Activated naive CD8-positive, alpha-beta T cell treated with anti-CD3 and anti-CD28 coated beads for 36 hours (primary cell): ENCODE results near the gene SPTBN5. TPM values are rescaled to one million over a fixed set of nuclear protein-coding genes. Genes with fewer than 3 reads are reported as not detected.

ENCODE experiments used
- DNase-seq: peaks from one replicate; pipeline ENCODE4 v3.0.0; 2021
- H3K27ac Mint-ChIP-seq: one replicate; pipeline ENCODE4 v1.8.0; 2022; ENCODE audit warnings: mild to moderate bottlenecking, moderate library complexity, mixed read lengths
- H3K27me3 Mint-ChIP-seq: one replicate; pipeline ENCODE4 v1.8.0; 2022; ENCODE audit warnings: mild to moderate bottlenecking, mixed read lengths
- H3K36me3 Mint-ChIP-seq: one replicate; pipeline ENCODE4 v1.8.0; 2021; ENCODE audit warnings: mild to moderate bottlenecking, mixed read lengths
- H3K4me1 Mint-ChIP-seq: one replicate; pipeline ENCODE4 v1.8.0; 2021; ENCODE audit warnings: mixed read lengths
- H3K4me3 Mint-ChIP-seq: one replicate; pipeline ENCODE4 v1.8.0; 2022; ENCODE audit warnings: mild to moderate bottlenecking, moderate library complexity, mixed read lengths
- H3K9me3 Mint-ChIP-seq: one replicate; pipeline ENCODE4 v1.8.0; 2022; ENCODE audit warnings: mixed read lengths
- total RNA-seq, 2 experiments: library from RNA; stranded (reverse); gene quantifications; one replicate each; pipeline ENCODE4 v1.2.3, GENCODE V29; 2021

SPTBN5 gene
- total RNA-seq, 2 experiments from 2014 or later, result 0.19 to 0.30 TPM

GRCh38 chr15:41876007-41876406, 17.8 kb downstream of the SPTBN5 start:
- peaks cover 4% of the 10 kb centered on the region for H3K27me3 Mint-ChIP-seq
- H3K4me1 Mint-ChIP-seq, result no peaks in the 10 kb centered on the region
- no peaks in the 10 kb centered on the region for H3K9me3 Mint-ChIP-seq
- no peaks in the 10 kb centered on the region for H3K36me3 Mint-ChIP-seq
- DNase-seq, result no peak
- H3K27ac Mint-ChIP-seq, result no peak overlapping the region
- H3K4me3 Mint-ChIP-seq, result no peak overlapping the region

- Mint-ChIP-seq H3K9me3 (no peaks in the 10 kb centered on the region), H3K36me3 (no peaks in the 10 kb centered on the region), H3K4me3 (no peak overlapping the region), H3K27me3 (peaks cover 2% of the 10 kb centered on the region), H3K4me1 (peaks cover 4% of the 10 kb centered on the region), H3K27ac (no peak overlapping the region)
- no peak for DNase-seq
Observed at GRCh38 chr15:41874736-41875135, 19.1 kb downstream of the SPTBN5 start.

- Mint-ChIP-seq H3K27ac (no peak overlapping the region), H3K4me1 (peaks cover 4% of the 10 kb centered on the region), H3K4me3 (no peak overlapping the region), H3K9me3 (no peaks in the 10 kb centered on the region), H3K36me3 (no peaks in the 10 kb centered on the region), H3K27me3 (no peaks in the 10 kb centered on the region)
- DNase-seq, result no peak
Observed at GRCh38 chr15:41873711-41874110, 20.1 kb downstream of the SPTBN5 start.

- H3K27me3 Mint-ChIP-seq, result no peaks in the 10 kb centered on the region
- no peak for DNase-seq
- peaks cover 4% of the 10 kb centered on the region for H3K4me1 Mint-ChIP-seq
- no peaks in the 10 kb centered on the region for H3K9me3 Mint-ChIP-seq
- H3K4me3 Mint-ChIP-seq, result no peak overlapping the region
- H3K36me3 Mint-ChIP-seq, result no peaks in the 10 kb centered on the region
- H3K27ac Mint-ChIP-seq, result no peak overlapping the region
Observed at GRCh38 chr15:41872166-41872747, 21.6 kb downstream of the SPTBN5 start.

- H3K4me1 Mint-ChIP-seq, result peaks cover 4% of the 10 kb centered on the region
- no peak overlapping the region for H3K27ac Mint-ChIP-seq
- H3K27me3 Mint-ChIP-seq, result no peaks in the 10 kb centered on the region
- H3K4me3 Mint-ChIP-seq, result no peak overlapping the region
- no peak for DNase-seq
- H3K9me3 Mint-ChIP-seq, result no peaks in the 10 kb centered on the region
- H3K36me3 Mint-ChIP-seq, result no peaks in the 10 kb centered on the region
Observed at GRCh38 chr15:41871175-41871905, 22.5 kb downstream of the SPTBN5 start.

GRCh38 chr15:41870689-41871081, 23.2 kb downstream of the SPTBN5 start:
- no peaks in the 10 kb centered on the region for H3K27me3 Mint-ChIP-seq
- H3K9me3 Mint-ChIP-seq, result no peaks in the 10 kb centered on the region
- no peaks in the 10 kb centered on the region for H3K36me3 Mint-ChIP-seq
- peaks cover 4% of the 10 kb centered on the region for H3K4me1 Mint-ChIP-seq
- no peak overlapping the region for H3K4me3 Mint-ChIP-seq
- H3K27ac Mint-ChIP-seq, result peak overlapping the region; percentile 62
- peak; percentile 53 for DNase-seq

GRCh38 chr15:41869770-41870688, 23.8 kb downstream of the SPTBN5 start:
- no peaks in the 10 kb centered on the region for H3K27me3 Mint-ChIP-seq
- no peak for DNase-seq
- H3K4me3 Mint-ChIP-seq, result no peak overlapping the region
- H3K36me3 Mint-ChIP-seq, result no peaks in the 10 kb centered on the region
- H3K9me3 Mint-ChIP-seq, result no peaks in the 10 kb centered on the region
- peak overlapping the region; percentile 62 for H3K27ac Mint-ChIP-seq
- peaks cover 4% of the 10 kb centered on the region for H3K4me1 Mint-ChIP-seq

GRCh38 chr15:41868321-41868720, 25.5 kb downstream of the SPTBN5 start:
- Mint-ChIP-seq H3K27me3 (no peaks in the 10 kb centered on the region), H3K27ac (no peak overlapping the region), H3K4me1 (peaks cover 4% of the 10 kb centered on the region), H3K9me3 (no peaks in the 10 kb centered on the region), H3K4me3 (no peak overlapping the region), H3K36me3 (no peaks in the 10 kb centered on the region)
- no peak for DNase-seq

GRCh38 chr15:41866872-41867579, 26.8 kb downstream of the SPTBN5 start:
- Mint-ChIP-seq H3K4me3 (no peak overlapping the region), H3K36me3 (no peaks in the 10 kb centered on the region), H3K4me1 (peaks cover 4% of the 10 kb centered on the region), H3K27me3 (no peaks in the 10 kb centered on the region), H3K27ac (peak overlapping the region; percentile 7), H3K9me3 (no peaks in the 10 kb centered on the region)
- DNase-seq, result no peak

GRCh38 chr15:41866263-41866703, 27.6 kb downstream of the SPTBN5 start:
- Mint-ChIP-seq H3K9me3 (no peaks in the 10 kb centered on the region), H3K4me3 (no peak overlapping the region), H3K27ac (no peak overlapping the region), H3K36me3 (no peaks in the 10 kb centered on the region), H3K4me1 (peaks cover 4% of the 10 kb centered on the region), H3K27me3 (no peaks in the 10 kb centered on the region)
- no peak for DNase-seq

GRCh38 chr15:41865490-41866055, 28.3 kb downstream of the SPTBN5 start:
- H3K27me3 Mint-ChIP-seq, result no peaks in the 10 kb centered on the region
- H3K36me3 Mint-ChIP-seq, result no peaks in the 10 kb centered on the region
- DNase-seq, result no peak
- H3K27ac Mint-ChIP-seq, result no peak overlapping the region
- H3K4me3 Mint-ChIP-seq, result no peak overlapping the region
- peaks cover 4% of the 10 kb centered on the region for H3K4me1 Mint-ChIP-seq
- no peaks in the 10 kb centered on the region for H3K9me3 Mint-ChIP-seq

- H3K27me3 Mint-ChIP-seq, result no peaks in the 10 kb centered on the region
- no peak for DNase-seq
- no peak overlapping the region for H3K4me3 Mint-ChIP-seq
- no peaks in the 10 kb centered on the region for H3K36me3 Mint-ChIP-seq
- no peak overlapping the region for H3K27ac Mint-ChIP-seq
- H3K4me1 Mint-ChIP-seq, result peaks cover 3% of the 10 kb centered on the region
- H3K9me3 Mint-ChIP-seq, result no peaks in the 10 kb centered on the region
Observed at GRCh38 chr15:41862515-41863116, 31.2 kb downstream of the SPTBN5 start.

GRCh38 chr15:41861736-41862356, 32.0 kb downstream of the SPTBN5 start:
- Mint-ChIP-seq H3K4me3 (no peak overlapping the region), H3K27ac (no peak overlapping the region), H3K27me3 (no peaks in the 10 kb centered on the region), H3K9me3 (no peaks in the 10 kb centered on the region), H3K4me1 (peaks cover 3% of the 10 kb centered on the region), H3K36me3 (no peaks in the 10 kb centered on the region)
- no peak for DNase-seq
